Activated naive CD4-positive, alpha-beta T cell treated with anti-CD3 and anti-CD28 coated beads, Interleukin-2, amount 10 ng/mL, durations not matched to agents 7 days and 5 days (primary cell): ENCODE measurements around the gene VARS2.

ENCODE experiments used
- CTCF ChIA-PET: fragments of 350-600 bp; sonication (Branson Sonifier 250); formaldehyde crosslinking; loops from one replicate; lab custom pipeline; 2021; ENCODE audit warnings: antibody characterized with exemption; lab: Charles Lee
- DNase-seq: peaks from one replicate; pipeline ENCODE4 v3.0.0-alpha.2; 2020
- H3K27ac Mint-ChIP-seq: one replicate; pipeline ENCODE4 v1.8.0; 2021; ENCODE audit warnings: mild to moderate bottlenecking, moderate library complexity, mixed read lengths
- H3K27me3 Mint-ChIP-seq: one replicate; pipeline ENCODE4 v1.8.0; 2021; ENCODE audit warnings: mild to moderate bottlenecking, mixed read lengths
- H3K36me3 Mint-ChIP-seq: one replicate; pipeline ENCODE4 v1.8.0; 2021; ENCODE audit warnings: mixed read lengths
- H3K4me1 Mint-ChIP-seq: one replicate; pipeline ENCODE4 v1.8.0; 2021; ENCODE audit warnings: mixed read lengths
- H3K4me3 Mint-ChIP-seq: one replicate; pipeline ENCODE4 v1.8.0; 2021; ENCODE audit warnings: mild to moderate bottlenecking, moderate library complexity, mixed read lengths
- H3K9me3 Mint-ChIP-seq: one replicate; pipeline ENCODE4 v1.8.0; 2021; ENCODE audit warnings: mixed read lengths

The VARS2 gene

DNA sequence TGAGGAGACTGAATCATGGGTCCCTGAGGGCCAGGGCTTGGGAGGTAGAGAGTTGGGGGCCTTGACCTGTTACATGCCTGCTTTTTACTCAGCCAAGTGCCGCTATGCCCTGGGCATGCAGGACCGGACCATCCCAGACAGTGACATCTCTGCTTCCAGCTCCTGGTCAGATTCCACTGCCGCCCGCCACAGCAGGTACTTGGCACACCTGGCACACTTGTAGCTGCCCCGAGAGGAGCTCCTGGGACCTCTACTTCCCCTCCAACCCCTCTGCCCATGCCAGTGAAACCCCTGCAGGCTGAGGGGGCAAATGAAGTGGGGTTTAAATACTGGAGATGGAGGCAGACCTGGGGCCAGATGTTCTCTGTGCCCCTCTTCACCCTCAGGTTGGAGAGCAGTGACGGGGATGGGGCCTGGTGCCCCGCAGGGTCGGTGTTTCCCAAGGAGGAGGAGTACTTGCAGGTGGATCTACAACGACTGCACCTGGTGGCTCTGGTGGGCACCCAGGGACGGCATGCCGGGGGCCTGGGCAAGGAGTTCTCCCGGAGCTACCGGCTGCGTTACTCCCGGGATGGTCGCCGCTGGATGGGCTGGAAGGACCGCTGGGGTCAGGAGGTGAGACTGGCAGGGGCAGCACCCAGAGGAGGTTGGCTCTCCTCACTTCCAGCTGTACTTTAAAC lies 25.1 kb upstream of the VARS2 start:
- H3K36me3 Mint-ChIP-seq = no peaks in the 10 kb centered on the region
- no peak for DNase-seq
- CTCF ChIA-PET = interaction anchor here (1.0 to 1.5 kb wide), 3 partner anchors 12 to 158 kb away, joined by 4 to 9 read pairs (median 4); no protein-coding TSS in a partner anchor
- H3K27me3 Mint-ChIP-seq = peaks cover 32% of the 10 kb centered on the region
- peaks cover 21% of the 10 kb centered on the region for H3K4me1 Mint-ChIP-seq
- H3K9me3 Mint-ChIP-seq = no peaks in the 10 kb centered on the region
- H3K27ac Mint-ChIP-seq = no peak overlapping the region
- H3K4me3 Mint-ChIP-seq = no peak overlapping the region

DNA sequence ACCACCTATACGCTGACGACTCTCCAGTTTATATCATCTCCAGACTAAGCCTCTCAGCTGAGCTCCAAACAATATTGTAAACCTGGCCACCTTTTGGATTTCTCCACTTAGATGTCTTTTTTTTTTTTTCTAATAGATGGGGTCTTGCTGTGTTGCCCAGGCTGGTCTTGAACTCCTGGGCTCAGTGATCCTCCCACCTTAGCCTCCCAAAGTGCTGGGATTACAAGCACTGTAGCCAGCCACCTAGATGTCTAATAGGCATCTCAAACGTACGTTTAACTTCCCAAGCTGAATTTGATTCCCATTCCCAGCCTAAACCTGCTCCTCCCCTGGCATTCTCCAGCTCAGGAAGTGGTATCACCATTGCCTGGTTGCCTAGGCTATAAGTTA lies 24.5 kb upstream of the VARS2 start:
- DNase-seq = no peak
- Mint-ChIP-seq H3K9me3 (no peaks in the 10 kb centered on the region), H3K4me3 (no peak overlapping the region), H3K4me1 (peaks cover 21% of the 10 kb centered on the region), H3K27me3 (peaks cover 32% of the 10 kb centered on the region), H3K27ac (no peak overlapping the region), H3K36me3 (no peaks in the 10 kb centered on the region)
- CTCF ChIA-PET = interaction anchor here (1.0 to 1.5 kb wide), 5 partner anchors 10 to 158 kb away, joined by 3 to 9 read pairs (median 4); no protein-coding TSS in a partner anchor

DNA sequence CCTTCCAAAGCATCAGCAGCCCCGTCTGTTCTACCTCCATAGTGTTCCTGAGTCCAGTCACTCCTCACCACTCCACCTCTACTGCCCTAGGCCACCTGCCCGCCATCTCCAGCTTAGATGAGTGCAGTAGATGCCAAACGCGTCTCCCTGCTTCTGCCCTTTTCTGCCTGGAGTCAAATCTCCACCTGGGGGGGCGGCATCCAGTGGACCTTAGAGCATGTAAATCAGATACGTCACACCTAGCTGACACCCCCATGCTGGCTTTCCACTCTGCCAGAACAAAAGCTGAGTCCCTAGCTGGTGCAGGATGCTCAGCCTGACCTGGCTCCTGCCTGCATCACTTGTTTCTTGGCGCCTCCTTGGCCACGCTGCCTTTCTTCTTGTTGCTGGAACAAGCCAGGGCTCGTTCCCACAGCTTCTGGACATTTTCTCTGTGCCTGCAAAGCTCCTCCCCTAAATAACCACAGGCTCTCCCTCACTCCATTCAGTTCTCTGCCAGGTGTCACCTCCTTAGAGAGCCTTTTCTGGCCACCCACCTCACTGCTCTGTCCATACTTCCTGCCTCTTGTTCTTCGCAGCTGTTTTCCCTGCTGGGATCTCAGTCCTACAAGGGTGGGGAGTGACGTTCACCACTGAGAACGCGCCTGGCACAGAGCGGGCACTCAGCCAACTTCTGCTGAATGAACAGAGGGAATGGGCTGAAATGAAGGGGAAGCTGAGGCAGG lies 24.0 kb upstream of the VARS2 start:
- CTCF ChIA-PET = interaction anchor here (0.7 to 1.5 kb wide), 6 partner anchors 10 to 189 kb away, joined by 3 to 9 read pairs (median 4); no protein-coding TSS in a partner anchor
- H3K36me3 Mint-ChIP-seq = no peaks in the 10 kb centered on the region
- peaks cover 27% of the 10 kb centered on the region for H3K27me3 Mint-ChIP-seq
- no peaks in the 10 kb centered on the region for H3K9me3 Mint-ChIP-seq
- H3K4me3 Mint-ChIP-seq = no peak overlapping the region
- no peak for DNase-seq
- peak overlapping the region; percentile 22 for H3K27ac Mint-ChIP-seq
- peaks cover 16% of the 10 kb centered on the region for H3K4me1 Mint-ChIP-seq

DNA sequence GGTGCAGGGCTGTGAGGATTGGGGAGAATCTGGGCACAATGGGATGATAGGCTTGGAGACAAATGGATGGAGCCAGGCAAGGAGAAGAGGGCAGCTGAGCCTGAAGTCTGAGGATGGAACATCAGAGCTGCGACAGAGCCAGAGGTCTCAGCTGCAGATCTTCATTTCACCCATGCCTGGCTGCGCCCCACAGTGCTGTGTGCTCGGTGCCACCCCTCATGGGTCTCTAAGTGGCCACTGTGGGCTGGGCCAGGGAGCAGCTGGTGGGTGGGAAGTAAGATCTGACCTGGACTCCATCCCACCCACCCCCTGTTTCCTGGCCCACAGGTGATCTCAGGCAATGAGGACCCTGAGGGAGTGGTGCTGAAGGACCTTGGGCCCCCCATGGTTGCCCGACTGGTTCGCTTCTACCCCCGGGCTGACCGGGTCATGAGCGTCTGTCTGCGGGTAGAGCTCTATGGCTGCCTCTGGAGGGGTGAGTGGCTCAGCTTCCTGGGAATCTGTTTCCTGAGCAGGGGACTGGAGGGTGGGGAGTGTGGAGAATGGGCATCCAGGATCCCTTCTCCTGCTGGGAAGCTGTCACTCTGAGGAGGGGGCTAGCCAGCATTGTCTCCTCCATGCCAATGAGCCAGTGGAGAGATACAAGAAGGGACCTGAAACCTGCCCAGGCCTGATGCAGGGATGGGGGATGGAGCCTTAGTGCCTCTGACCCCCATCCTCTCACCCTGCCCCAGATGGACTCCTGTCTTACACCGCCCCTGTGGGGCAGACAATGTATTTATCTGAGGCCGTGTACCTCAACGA lies 23.2 kb upstream of the VARS2 start:
- Mint-ChIP-seq H3K4me3 (no peak overlapping the region), H3K27ac (no peak overlapping the region), H3K4me1 (peaks cover 8% of the 10 kb centered on the region), H3K36me3 (no peaks in the 10 kb centered on the region), H3K9me3 (no peaks in the 10 kb centered on the region), H3K27me3 (peaks cover 20% of the 10 kb centered on the region)
- CTCF ChIA-PET = interaction anchor here (0.7 to 1.5 kb wide), 4 partner anchors 10 to 189 kb away, joined by 3 to 9 read pairs (median 4); no protein-coding TSS in a partner anchor
- DNase-seq = no peak

DNA sequence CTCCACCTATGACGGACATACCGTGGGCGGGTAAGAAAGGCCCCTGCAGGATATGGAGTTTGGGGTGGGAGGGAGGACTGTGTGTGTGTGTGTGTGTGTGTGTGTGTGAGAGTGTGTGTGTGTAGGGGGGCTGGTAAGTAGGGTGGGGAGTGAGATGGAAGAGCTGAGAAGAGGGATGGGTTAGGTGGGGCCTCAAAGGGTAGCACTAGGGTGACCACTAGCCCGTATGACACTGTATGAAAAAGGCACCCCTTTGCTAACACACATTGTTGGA lies 22.7 kb upstream of the VARS2 start:
- H3K36me3 Mint-ChIP-seq = no peaks in the 10 kb centered on the region
- CTCF ChIA-PET = no interaction called here
- H3K9me3 Mint-ChIP-seq = no peaks in the 10 kb centered on the region
- DNase-seq = no peak
- no peak overlapping the region for H3K27ac Mint-ChIP-seq
- no peak overlapping the region for H3K4me3 Mint-ChIP-seq
- peaks cover 14% of the 10 kb centered on the region for H3K27me3 Mint-ChIP-seq
- H3K4me1 Mint-ChIP-seq = peaks cover 4% of the 10 kb centered on the region

DNA sequence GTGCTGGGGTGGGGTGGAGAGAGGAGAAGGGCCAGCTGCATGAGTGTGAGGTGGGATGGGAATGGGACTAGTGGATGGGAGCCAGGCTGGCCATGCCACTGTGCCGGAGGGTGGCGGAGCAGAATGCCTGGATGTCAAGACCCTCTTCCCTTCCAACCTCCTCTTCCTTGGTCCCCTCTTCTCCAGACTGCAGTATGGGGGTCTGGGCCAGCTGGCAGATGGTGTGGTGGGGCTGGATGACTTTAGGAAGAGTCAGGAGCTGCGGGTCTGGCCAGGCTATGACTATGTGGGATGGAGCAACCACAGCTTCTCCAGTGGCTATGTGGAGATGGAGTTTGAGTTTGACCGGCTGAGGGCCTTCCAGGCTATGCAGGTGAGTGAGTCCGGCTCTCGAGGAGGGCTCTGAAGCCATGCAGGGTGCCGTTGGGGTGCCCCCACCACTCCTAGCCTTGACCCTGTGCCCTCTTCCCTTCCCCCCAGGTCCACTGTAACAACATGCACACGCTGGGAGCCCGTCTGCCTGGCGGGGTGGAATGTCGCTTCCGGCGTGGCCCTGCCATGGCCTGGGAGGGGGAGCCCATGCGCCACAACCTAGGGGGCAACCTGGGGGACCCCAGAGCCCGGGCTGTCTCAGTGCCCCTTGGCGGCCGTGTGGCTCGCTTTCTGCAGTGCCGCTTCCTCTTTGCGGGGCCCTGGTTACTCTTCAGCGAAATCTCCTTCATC lies 22.1 kb upstream of the VARS2 start:
- Mint-ChIP-seq H3K9me3 (no peaks in the 10 kb centered on the region), H3K36me3 (no peaks in the 10 kb centered on the region), H3K4me3 (no peak overlapping the region), H3K27ac (no peak overlapping the region), H3K27me3 (peaks cover 8% of the 10 kb centered on the region), H3K4me1 (no peaks in the 10 kb centered on the region)
- CTCF ChIA-PET = no interaction called here
- no peak for DNase-seq

DNA sequence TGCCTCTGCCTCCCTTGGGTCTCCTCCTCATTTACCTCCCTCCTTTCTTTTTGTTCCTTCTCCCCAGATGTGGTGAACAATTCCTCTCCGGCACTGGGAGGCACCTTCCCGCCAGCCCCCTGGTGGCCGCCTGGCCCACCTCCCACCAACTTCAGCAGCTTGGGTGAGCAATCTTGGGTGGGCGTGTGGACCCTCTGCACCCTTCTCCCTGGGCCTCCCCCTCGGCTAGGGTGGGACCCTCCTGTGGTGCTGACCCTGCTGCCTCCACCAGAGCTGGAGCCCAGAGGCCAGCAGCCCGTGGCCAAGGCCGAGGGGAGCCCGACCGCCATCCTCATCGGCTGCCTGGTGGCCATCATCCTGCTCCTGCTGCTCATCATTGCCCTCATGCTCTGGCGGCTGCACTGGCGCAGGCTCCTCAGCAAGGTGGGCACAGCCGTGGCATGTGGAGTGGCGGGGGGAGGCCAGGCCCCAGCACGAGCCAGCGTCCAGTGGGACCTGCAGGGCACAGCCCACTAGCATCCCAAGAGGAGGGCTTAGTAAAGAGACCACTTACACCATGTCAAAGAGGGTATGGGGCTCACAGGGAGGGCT lies 20.9 kb upstream of the VARS2 start:
- no peaks in the 10 kb centered on the region for H3K36me3 Mint-ChIP-seq
- peaks cover 8% of the 10 kb centered on the region for H3K27me3 Mint-ChIP-seq
- no peaks in the 10 kb centered on the region for H3K4me1 Mint-ChIP-seq
- H3K9me3 Mint-ChIP-seq = no peaks in the 10 kb centered on the region
- no peak overlapping the region for H3K27ac Mint-ChIP-seq
- CTCF ChIA-PET = no interaction called here
- no peak overlapping the region for H3K4me3 Mint-ChIP-seq
- no peak for DNase-seq

DNA sequence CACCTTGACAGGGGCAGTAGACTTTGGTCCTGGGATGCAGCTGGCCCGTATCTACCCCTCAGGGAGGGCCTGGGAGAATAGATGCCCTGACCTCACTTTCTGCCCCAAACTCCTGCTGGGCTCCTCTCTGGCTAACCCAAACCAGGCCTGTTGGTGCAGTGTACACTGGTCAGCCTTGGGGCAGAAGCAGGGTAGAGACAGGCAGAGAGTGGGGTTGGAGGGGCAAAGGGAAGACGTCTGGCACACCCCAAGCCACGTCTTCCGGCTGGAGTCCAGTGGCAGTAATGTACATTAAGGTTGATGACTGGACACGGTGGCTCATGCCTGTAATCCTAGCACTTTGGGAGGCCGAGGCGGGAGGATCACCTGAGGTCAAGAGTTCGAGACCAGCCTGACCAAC lies 20.4 kb upstream of the VARS2 start:
- Mint-ChIP-seq H3K4me3 (no peak overlapping the region), H3K4me1 (no peaks in the 10 kb centered on the region), H3K36me3 (no peaks in the 10 kb centered on the region), H3K9me3 (no peaks in the 10 kb centered on the region), H3K27ac (no peak overlapping the region), H3K27me3 (peaks cover 10% of the 10 kb centered on the region)
- DNase-seq = no peak
- CTCF ChIA-PET = interaction anchor here (0.6 kb wide), 1 partner anchor 67 kb away, joined by 3 read pairs; no protein-coding TSS in a partner anchor

DNA sequence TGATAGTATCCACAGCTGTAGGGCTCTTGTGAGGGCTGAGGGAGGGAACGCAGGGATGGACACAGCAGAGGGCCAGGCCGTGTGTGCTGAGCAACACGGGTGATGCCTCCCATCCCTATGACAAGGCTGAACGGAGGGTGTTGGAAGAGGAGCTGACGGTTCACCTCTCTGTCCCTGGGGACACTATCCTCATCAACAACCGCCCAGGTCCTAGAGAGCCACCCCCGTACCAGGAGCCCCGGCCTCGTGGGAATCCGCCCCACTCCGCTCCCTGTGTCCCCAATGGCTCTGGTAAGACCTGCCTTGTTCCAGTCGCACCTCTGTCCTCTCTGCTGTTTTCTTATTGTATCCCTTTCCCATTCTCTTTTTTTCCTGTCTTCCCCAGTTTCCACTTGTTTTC lies 19.7 kb upstream of the VARS2 start:
- no peaks in the 10 kb centered on the region for H3K36me3 Mint-ChIP-seq
- DNase-seq = no peak
- no peaks in the 10 kb centered on the region for H3K4me1 Mint-ChIP-seq
- no peak overlapping the region for H3K4me3 Mint-ChIP-seq
- H3K27ac Mint-ChIP-seq = no peak overlapping the region
- no peaks in the 10 kb centered on the region for H3K9me3 Mint-ChIP-seq
- CTCF ChIA-PET = interaction anchor here (0.6 kb wide), 1 partner anchor 66 kb away, joined by 3 read pairs; no protein-coding TSS in a partner anchor
- H3K27me3 Mint-ChIP-seq = peaks cover 12% of the 10 kb centered on the region

DNA sequence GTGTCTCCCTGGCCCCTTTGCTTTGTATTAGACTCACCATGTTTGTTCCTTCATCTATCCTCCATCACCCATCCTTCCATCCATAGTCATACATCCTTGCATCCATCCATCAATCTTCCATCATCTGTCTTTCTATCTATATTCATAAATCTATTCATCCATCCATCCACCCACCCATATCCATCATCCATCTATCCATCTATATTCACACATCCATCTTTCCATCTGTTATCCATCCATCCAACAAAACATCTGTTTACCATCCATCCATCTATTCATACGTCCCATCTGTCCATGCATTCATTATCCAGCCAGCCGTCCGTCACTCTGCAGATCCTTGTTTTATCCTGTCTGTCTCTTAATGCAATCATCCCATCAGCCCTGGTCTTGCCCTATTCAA lies 19.1 kb upstream of the VARS2 start:
- Mint-ChIP-seq H3K4me3 (no peak overlapping the region), H3K27ac (no peak overlapping the region), H3K4me1 (no peaks in the 10 kb centered on the region), H3K27me3 (peaks cover 11% of the 10 kb centered on the region), H3K36me3 (no peaks in the 10 kb centered on the region), H3K9me3 (no peaks in the 10 kb centered on the region)
- CTCF ChIA-PET = no interaction called here
- no peak for DNase-seq

DNA sequence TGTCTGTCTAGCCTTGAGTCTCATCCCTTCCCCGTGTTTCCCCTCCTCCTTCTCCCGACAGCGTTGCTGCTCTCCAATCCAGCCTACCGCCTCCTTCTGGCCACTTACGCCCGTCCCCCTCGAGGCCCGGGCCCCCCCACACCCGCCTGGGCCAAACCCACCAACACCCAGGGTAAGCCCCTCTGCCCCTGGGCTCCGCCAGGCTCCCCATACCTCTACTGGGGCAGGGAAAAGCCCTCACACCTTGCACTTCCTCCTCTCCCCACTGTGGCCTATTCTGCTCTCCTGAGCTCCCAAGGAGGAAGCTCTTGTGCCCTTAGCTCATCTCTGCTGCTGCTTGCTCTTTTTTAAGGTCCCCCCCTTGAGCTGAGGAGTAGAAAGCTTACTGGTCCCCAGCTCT lies 18.7 kb upstream of the VARS2 start:
- H3K27me3 Mint-ChIP-seq = peaks cover 10% of the 10 kb centered on the region
- CTCF ChIA-PET = no interaction called here
- DNase-seq = no peak
- no peaks in the 10 kb centered on the region for H3K9me3 Mint-ChIP-seq
- no peak overlapping the region for H3K27ac Mint-ChIP-seq
- no peaks in the 10 kb centered on the region for H3K4me1 Mint-ChIP-seq
- no peaks in the 10 kb centered on the region for H3K36me3 Mint-ChIP-seq
- H3K4me3 Mint-ChIP-seq = no peak overlapping the region

DNA sequence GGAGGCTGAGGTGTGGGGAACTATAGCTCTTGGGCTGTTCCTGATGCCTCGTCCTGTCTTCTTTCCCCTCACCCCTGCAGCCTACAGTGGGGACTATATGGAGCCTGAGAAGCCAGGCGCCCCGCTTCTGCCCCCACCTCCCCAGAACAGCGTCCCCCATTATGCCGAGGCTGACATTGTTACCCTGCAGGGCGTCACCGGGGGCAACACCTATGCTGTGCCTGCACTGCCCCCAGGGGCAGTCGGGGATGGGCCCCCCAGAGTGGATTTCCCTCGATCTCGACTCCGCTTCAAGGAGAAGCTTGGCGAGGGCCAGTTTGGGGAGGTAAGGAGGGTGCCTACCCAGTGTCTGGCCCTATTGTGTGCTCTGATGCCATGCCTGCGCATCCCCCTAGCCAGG lies 17.5 kb upstream of the VARS2 start:
- Mint-ChIP-seq H3K36me3 (no peaks in the 10 kb centered on the region), H3K27ac (no peak overlapping the region), H3K4me1 (no peaks in the 10 kb centered on the region), H3K9me3 (no peaks in the 10 kb centered on the region), H3K4me3 (no peak overlapping the region), H3K27me3 (peaks cover 7% of the 10 kb centered on the region)
- DNase-seq = no peak
- CTCF ChIA-PET = interaction anchor here (1.5 kb wide), 1 partner anchor 11 kb away, joined by 4 read pairs; the partner anchor contains the start of gene GTF2H4

DNA sequence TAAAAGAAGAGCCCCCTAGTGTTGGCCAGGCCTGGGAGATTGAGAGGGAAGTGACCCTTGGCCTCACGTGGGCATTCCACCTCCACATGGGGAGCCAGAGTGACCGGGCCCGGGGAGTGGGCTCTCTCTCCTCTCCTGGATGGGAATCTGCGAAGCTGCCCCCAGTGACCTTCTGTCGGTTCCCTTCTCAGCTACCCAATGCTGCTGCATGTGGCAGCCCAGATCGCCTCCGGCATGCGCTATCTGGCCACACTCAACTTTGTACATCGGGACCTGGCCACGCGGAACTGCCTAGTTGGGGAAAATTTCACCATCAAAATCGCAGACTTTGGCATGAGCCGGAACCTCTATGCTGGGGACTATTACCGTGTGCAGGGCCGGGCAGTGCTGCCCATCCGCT lies 16.2 kb upstream of the VARS2 start:
- peaks cover 11% of the 10 kb centered on the region for H3K27me3 Mint-ChIP-seq
- H3K36me3 Mint-ChIP-seq = no peaks in the 10 kb centered on the region
- CTCF ChIA-PET = no interaction called here
- no peak for DNase-seq
- no peaks in the 10 kb centered on the region for H3K9me3 Mint-ChIP-seq
- peaks cover 4% of the 10 kb centered on the region for H3K4me1 Mint-ChIP-seq
- no peak overlapping the region for H3K27ac Mint-ChIP-seq
- H3K4me3 Mint-ChIP-seq = no peak overlapping the region
